ENCODE measurements around the gene SLAIN2.
"Not testable (repeated sequence)": the region's sequence is repeated elsewhere in the genome, so short reads cannot be mapped to it uniquely, and the experiment has no call there.

SLAIN2 gene

DNA sequence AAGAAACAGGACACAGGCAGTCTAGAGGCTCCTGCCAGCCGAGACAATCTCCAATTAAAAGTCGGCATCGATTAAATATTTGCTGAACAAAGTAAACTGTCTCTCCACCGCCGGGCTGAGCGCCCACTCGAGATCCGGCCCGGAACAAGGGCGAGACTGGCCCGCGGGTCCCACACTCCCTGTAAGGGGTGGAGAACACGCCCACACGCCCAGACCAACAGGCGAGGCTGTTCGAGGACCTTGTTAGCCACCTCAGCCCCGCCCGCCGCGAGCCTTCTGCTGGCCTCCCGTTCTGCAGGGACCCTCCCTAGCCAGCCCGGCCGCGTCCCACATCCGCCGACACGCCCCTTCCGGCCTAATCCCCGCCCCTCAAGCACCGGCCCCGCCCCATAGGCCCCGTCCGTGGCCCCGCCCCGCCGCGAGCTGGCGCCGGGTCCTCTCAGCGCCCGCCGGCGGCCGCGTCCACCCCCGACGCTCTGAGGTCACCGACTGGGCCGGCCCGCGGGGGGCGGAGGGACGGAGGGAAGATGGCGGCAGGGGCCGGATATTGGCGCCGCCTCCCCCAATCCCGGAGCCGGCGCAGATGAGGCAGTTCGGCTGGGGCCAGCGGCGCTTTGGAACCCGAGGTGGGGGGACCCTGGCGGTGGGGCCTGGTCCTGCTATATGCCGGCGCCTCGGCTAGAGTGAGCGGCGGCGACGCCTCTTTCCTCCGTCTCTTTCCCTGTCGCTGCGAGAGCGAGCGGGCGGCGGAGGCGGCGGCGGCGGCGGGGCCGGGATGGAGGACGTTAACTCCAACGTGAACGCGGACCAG lies at the start of gene SLAIN2:
SLAIN2 (plus strand) TSS at position 565 of the 811 bp plus-strand sequence; CDS start at position 776, 211 bp downstream.
- DNase-seq: peak; percentile 91

- DNase-seq: not testable (repeated sequence)
These were observed 49.0 kb upstream of the SLAIN2 start for GRCh38 chr4:48292218-48292790.

DNA sequence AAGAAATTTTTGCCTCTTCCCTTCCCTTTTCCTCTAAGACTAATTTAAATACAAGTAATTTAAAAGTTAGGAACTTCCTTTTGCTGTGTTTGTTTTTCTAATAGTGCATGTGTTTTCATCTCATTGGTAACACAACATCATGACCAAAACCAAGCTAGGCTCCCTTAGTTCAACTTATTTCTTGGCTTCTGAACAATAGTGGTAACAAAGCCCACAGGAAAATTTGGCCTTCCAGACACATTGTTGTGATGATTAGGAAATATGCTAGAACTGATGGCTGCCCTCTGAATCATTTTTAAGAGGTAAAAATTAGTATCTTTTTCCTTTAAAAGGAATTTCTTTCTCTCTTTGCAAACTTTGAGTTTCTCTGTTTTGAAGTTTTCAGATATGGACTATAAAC lies 46.2 kb upstream of the SLAIN2 start:
- no peak for DNase-seq

GRCh38 chr4:48296365-48296764 lies 45.0 kb upstream of the SLAIN2 start:
- no peak for DNase-seq

- DNase-seq: no peak
These were observed 44.0 kb upstream of the SLAIN2 start for GRCh38 chr4:48297256-48297846.

DNA sequence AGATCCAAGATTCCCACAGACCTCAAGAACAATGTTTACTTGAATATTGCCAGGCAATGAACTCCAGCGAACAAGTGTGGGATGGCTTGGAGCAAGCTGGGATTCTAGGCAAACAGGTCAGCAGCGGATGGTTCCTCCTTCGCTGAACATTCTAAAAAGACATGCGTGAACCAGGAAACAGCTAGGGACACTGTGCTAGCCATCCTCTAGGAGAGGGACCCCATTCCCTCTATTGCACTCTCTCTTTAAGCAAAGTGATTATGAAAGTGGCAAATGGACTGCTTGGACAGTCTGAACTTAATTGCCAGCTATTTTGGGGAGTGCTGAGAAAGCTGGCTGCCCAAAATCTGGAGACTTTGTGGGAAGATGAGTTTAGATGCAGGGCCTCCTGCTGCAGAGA lies 41.8 kb upstream of the SLAIN2 start:
- DNase-seq: no peak

- no peak for DNase-seq
These were observed 41.3 kb upstream of the SLAIN2 start for GRCh38 chr4:48300004-48300403.

GRCh38 chr4:48305508-48305907 lies 35.8 kb upstream of the SLAIN2 start:
- DNase-seq: no peak

DNA sequence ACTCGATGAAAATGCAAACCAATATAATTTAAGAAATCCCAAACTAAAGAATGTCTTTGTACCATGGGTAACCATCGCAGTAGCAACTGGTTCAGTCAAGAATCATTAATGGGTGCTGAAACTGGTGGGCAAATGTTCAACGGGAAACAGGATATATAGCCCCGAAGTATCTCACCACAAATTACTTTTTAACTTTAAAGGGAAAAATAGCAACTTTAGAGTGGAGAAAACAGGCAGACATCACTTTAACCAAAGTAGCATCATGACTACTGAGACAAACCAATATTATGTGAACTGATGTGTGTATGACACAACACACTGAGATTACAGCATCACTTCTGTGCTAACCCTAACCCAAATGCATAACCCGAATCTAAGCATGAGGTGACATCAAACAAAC lies 33.8 kb upstream of the SLAIN2 start:
- no peak for DNase-seq

- no peak for DNase-seq
These were observed 32.4 kb upstream of the SLAIN2 start for GRCh38 chr4:48308901-48309300.

GRCh38 chr4:48311896-48312295 lies 29.4 kb upstream of the SLAIN2 start:
- DNase-seq: peak; percentile 60

- not testable (repeated sequence) for DNase-seq
These were observed 26.6 kb upstream of the SLAIN2 start for GRCh38 chr4:48314746-48315145.

- peak; percentile 22 for DNase-seq
These were observed 25.4 kb upstream of the SLAIN2 start for GRCh38 chr4:48315728-48316630.

GRCh38 chr4:48321312-48321711 lies 20.0 kb upstream of the SLAIN2 start:
- no peak for DNase-seq

DNA sequence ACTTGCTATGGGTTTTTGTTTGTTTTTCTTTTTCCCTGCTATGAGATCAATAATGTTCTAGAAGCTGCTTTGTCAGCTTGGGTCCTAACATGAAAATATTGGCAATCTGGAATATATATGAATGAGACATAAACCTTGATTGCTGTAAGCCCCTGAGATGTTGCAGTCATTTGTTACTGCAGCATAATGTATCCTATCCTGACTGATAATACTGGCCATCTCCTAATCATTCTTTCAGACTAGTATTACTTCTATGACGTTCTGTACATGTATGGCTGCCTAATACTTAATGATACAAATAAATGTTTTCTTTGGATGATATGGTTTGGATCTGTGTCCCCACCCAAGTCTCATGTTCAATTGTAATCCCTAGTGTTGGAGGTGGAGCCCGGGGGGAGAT lies 19.3 kb upstream of the SLAIN2 start:
- no peak for DNase-seq

DNA sequence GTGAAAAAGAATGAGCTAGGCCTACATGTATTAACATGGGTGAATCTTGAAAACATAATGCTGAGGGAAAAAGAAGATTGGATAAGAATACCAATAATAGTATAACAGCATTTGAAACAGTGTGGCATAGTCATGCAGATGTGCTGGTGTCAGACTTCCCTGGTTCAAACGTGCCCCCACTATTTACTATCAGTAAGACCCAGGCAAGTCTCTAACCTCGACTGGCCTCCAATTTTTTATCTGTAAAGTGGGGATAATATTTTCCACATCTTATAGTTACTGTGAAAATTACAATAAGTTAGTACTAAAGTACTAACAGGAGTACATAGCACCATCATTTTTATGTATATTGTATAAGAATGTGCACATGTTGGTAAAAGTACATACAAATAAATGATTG lies 17.0 kb upstream of the SLAIN2 start:
- DNase-seq: no peak

GRCh38 chr4:48329193-48329592 lies 12.1 kb upstream of the SLAIN2 start:
- no peak for DNase-seq

DNA sequence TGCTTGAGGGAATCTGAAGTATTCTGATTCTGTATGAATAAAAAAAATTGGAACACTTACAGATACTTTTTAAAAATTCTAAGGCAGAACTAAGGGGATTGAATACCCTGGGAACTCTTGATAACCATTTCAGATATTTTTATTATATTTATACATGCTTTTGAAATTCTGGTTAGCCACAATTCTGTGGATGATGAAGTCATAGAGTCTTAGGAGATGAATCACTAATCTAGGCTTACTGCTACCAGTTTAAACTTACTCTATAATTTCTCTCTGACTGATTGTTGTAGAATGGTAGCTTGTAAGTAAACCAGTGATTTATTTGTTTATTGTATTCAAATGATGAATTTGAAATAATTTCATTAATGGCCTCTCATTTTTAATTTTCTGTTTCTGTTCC lies 11.4 kb upstream of the SLAIN2 start:
- DNase-seq: peak; percentile 61

DNA sequence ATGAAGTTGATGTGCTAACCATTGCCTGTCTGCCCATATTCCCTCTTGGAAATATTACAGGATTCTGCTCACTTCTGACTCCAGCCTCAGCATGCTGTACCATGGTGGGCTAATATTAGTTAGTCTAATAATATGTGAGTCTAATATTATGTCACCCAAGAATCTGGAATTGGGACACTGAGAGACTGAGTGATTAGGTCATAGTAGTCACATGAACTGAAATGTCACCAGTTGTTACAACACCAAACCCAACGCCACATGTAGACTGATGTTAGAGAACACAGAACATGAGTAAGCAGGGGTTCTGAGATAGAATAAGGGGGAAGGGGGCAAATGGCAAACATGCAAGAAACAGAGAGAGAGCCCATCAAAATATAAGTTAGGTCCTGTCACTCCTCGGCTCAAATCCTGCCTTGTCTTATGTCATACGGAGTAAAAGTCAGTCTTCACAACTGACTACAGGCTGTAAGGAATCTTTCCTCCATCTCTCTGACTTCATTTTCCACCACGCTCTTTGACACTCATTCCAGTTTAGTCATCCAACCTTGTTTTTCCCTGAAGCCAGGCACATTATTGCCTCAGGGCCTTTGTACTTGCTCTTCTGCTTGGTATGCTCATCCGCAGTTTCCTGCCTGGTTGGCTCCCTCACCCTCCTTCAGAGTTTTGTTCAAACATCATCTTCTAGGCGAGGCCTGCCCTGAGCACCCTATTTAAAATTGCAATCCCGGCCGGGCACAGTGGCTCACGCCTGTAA lies 9.6 kb upstream of the SLAIN2 start:
- peak; percentile 68 for DNase-seq

DNA sequence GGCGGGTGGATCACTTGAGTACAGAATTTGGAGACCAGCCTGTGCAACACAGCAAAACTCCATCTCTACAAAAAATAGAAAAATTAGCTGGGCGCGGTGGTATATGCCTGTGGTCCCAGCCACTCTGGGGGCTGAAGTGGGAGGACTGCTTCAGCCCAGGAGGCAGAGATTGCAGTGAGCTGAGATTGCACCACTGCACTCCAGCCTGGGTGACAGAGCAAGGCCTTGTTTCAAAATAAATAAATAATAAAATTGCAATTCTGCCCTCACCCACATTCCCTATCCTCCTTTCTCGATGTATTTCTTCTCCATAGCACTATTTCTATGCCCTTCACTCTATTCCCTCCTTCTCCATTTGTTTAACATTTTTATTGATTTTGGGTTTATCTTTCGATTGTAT lies 8.7 kb upstream of the SLAIN2 start:
- no peak for DNase-seq

- DNase-seq: no peak
These were observed 7.7 kb upstream of the SLAIN2 start for GRCh38 chr4:48333587-48333986.

GRCh38 chr4:48334236-48334635 lies 7.1 kb upstream of the SLAIN2 start:
- DNase-seq: no peak

All from NCI-H226 (cell line).